C4-2B (cell line): ENCODE measurements around the gene GABRG3.

Source experiments
- CTCF ChIP-seq: fragments of 450-650 bp; conservative IDR thresholded peaks from 2 replicates; pipeline ENCODE4 v1.5.1; 2017; ENCODE audit warnings: mild to moderate bottlenecking
- ZFX ChIP-seq: fragments of 450-650 bp; IDR thresholded peaks from 2 replicates; pipeline ENCODE4 v1.6.1; 2017

GRCh38 chr15:27059610-27060202, 88.7 kb downstream of the GABRG3 start:
- peak; percentile 88 for TF ChIP-seq CTCF
- TF ChIP-seq ZFX, result no peak
